ENCODE measurements around the gene FBXL14. TPM values are rescaled to one million over a fixed set of nuclear protein-coding genes. Genes with fewer than 3 reads are reported as not detected.

FBXL14 gene
- total RNA-seq, 4 donors from 2014 or later = 14.5 to 30.9 (median 21.4) TPM

- Histone ChIP-seq H3K4me1 (peaks cover 0 to 11% of the 10 kb centered on the region in 2 donors), H3K36me3 (no peaks in the 10 kb centered on the region), H3K27me3 (no peaks in the 10 kb centered on the region), H3K4me3 (replicated peaks in 1 of 3) (no peak overlapping the region), H3K9me3 (no peaks in the 10 kb centered on the region), H3K27ac (no peak overlapping the region)
- WGBS, 2 donors = 58 to 72% methylated on average over 1 of the region's 1 CpG
- intact Hi-C loops (cut with DNase I) = no loop called here
- TF ChIP-seq CTCF (IDR thresholded peaks at IDR 0.05) (no peak), POLR2A (IDR thresholded peaks at IDR 0.05) (no peak)
- DNase-seq = no peak
These were observed 25.7 kb upstream of the FBXL14 start for GRCh38 chr12:1620092-1620491.

- H3K27ac ChIP-seq = no peak overlapping the region
- no peaks in the 10 kb centered on the region for H3K27me3 ChIP-seq
- intact Hi-C loops (cut with DNase I) = no loop called here
- peak in 1 of 2 donors; percentile 17 for DNase-seq
- no peaks in the 10 kb centered on the region for H3K36me3 ChIP-seq
- TF ChIP-seq CTCF (IDR thresholded peaks at IDR 0.05) (no peak), POLR2A (IDR thresholded peaks at IDR 0.05) (no peak)
- 66 to 72% methylated on average over 8 of the region's 8 CpGs for WGBS, 2 donors
- no peaks in the 10 kb centered on the region for H3K9me3 ChIP-seq
- H3K4me1 ChIP-seq = peaks cover 0 to 11% of the 10 kb centered on the region in 2 donors
- no peak overlapping the region for H3K4me3 ChIP-seq (replicated peaks in 1 of 3)
These were observed 25.2 kb upstream of the FBXL14 start for GRCh38 chr12:1619587-1619986.

- Histone ChIP-seq H3K4me1 (peaks cover 0 to 11% of the 10 kb centered on the region in 2 donors), H3K36me3 (no peaks in the 10 kb centered on the region), H3K9me3 (no peaks in the 10 kb centered on the region), H3K27ac (no peak overlapping the region), H3K4me3 (replicated peaks in 1 of 3) (no peak overlapping the region), H3K27me3 (no peaks in the 10 kb centered on the region)
- no peak for DNase-seq
- 74 to 83% methylated on average over 4 of the region's 4 CpGs for WGBS, 2 donors
- intact Hi-C loops (cut with DNase I) = no loop called here
- no peak for TF ChIP-seq POLR2A (IDR thresholded peaks at IDR 0.05)
- no peak for TF ChIP-seq CTCF (IDR thresholded peaks at IDR 0.05)
These were observed 24.8 kb upstream of the FBXL14 start for GRCh38 chr12:1619159-1619558.

- H3K27ac ChIP-seq = no peak overlapping the region
- peaks cover 0 to 11% of the 10 kb centered on the region in 2 donors for H3K4me1 ChIP-seq
- no peaks in the 10 kb centered on the region for H3K27me3 ChIP-seq
- intact Hi-C loops (cut with DNase I) = no loop called here
- no peak overlapping the region for H3K4me3 ChIP-seq (replicated peaks in 1 of 3)
- H3K36me3 ChIP-seq = no peaks in the 10 kb centered on the region
- no peak for TF ChIP-seq POLR2A (IDR thresholded peaks at IDR 0.05)
- TF ChIP-seq CTCF (IDR thresholded peaks at IDR 0.05) = no peak
- H3K9me3 ChIP-seq = no peaks in the 10 kb centered on the region
- no peak for DNase-seq
These were observed 24.1 kb upstream of the FBXL14 start for GRCh38 chr12:1618489-1618888.

GRCh38 chr12:1616233-1617066 lies 22.1 kb upstream of the FBXL14 start:
- Histone ChIP-seq H3K9me3 (no peaks in the 10 kb centered on the region), H3K36me3 (no peaks in the 10 kb centered on the region), H3K27me3 (no peaks in the 10 kb centered on the region), H3K27ac (no peak overlapping the region), H3K4me3 (replicated peaks in 1 of 3) (no peak overlapping the region), H3K4me1 (peaks cover 8 to 23% of the 10 kb centered on the region in 2 donors)
- intact Hi-C loops (cut with DNase I) = no loop called here
- TF ChIP-seq POLR2A (IDR thresholded peaks at IDR 0.05) = no peak
- WGBS, 2 donors = 84 to 87% methylated on average over 16 of the region's 16 CpGs
- no peak for DNase-seq
